Stimulated activated CD4-positive, alpha-beta T cell treated with anti-CD3 and anti-CD28 coated beads, Interleukin-4, amount 100 ng/mL, for 4 hours (primary cell): ENCODE data around the gene EBI3.
"Not testable (repeated sequence)": the region's sequence is repeated elsewhere in the genome, so short reads cannot be mapped to it uniquely, and the experiment has no call there.

Source experiments
- DNase-seq, 2 experiments: peaks; one replicate each; pipeline ENCODE4 v3.0.0-alpha.2; 2020

Gene EBI3

GRCh38 chr19:4200940-4201542 lies 28.3 kb upstream of the EBI3 start:
- DNase-seq = no peak

- no peak for DNase-seq
Measured at GRCh38 chr19:4201798-4202197, 27.5 kb upstream of the EBI3 start.

GRCh38 chr19:4206818-4207484 lies 22.4 kb upstream of the EBI3 start:
- DNase-seq = no peak

GRCh38 chr19:4208385-4209094 lies 20.8 kb upstream of the EBI3 start:
- no peak for DNase-seq

DNA sequence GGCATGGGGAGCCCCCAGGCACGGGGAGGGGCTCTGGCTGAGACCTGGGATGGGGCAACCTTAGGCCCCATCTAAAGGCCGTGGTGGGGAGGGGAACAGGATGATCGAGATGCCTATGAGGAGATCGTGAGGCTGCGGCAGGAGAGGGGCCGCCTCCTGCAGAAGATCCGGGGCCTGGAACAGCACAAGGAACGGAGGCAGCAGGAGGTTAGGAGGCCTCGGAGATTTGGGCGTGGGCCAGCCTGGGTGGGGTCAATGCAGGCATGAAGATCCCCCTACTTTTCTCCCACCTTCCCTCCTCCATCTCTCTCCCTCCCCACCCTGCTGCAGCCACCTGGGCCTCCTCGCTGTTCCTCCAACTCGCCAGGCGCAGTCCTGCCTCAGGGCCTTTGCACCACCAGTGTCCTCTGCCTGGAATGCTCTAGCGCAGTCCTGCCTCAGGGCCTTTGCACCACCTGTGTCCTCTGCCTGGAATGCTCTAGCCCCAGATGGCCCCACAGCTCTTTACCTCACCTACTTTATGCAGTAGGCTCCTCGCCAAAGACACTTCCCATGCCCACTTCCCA lies 19.1 kb upstream of the EBI3 start:
- DNase-seq = no peak

GRCh38 chr19:4213116-4213515 lies 16.2 kb upstream of the EBI3 start:
- no peak for DNase-seq

GRCh38 chr19:4215807-4216206 lies 13.5 kb upstream of the EBI3 start:
- DNase-seq = no peak

DNA sequence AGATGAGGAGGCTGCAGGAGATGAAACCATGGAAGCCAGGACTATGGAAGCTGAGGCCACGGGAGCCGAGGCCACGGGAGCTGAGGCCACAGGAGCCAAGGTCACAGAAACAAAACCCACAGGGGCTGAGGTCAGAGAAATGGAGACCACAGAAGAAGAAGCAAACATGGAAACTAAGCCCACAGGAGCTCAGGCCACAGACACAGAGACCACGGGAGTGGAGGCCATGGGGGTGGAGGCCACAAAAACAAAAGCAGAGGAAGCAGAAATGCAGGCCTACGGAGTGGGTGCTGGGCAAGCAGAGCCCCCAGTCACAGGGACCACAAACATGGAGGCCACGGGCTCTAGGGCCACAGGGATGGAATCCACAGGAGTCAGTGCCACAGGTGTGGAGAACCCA lies 12.5 kb upstream of the EBI3 start:
- no peak for DNase-seq

- no peak for DNase-seq
Measured at GRCh38 chr19:4217429-4218264, 11.7 kb upstream of the EBI3 start.

DNA sequence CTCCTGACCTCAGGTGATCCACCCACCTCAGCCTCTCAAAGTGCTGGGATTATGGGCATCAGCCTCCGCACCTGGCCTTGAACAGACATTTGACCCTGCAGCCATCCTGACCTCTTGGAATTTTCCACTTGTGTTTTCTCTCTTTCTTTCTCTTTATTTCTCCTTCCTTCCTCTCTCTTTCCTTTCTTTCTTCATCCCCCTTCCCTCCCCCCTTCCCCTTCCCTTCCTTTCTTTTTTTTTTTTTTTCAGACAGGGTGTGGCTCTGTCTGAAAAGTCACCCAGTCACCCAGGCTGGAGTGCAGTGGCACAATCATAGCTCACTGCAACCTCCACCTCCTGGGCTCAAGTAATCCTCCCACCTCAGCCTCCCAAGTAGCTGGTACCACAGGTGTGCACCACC lies 10.8 kb upstream of the EBI3 start:
- not testable (repeated sequence) for DNase-seq

GRCh38 chr19:4220188-4220587 lies 9.1 kb upstream of the EBI3 start:
- no peak for DNase-seq

GRCh38 chr19:4224470-4224869 lies 4.9 kb upstream of the EBI3 start:
- DNase-seq = no peak

DNA sequence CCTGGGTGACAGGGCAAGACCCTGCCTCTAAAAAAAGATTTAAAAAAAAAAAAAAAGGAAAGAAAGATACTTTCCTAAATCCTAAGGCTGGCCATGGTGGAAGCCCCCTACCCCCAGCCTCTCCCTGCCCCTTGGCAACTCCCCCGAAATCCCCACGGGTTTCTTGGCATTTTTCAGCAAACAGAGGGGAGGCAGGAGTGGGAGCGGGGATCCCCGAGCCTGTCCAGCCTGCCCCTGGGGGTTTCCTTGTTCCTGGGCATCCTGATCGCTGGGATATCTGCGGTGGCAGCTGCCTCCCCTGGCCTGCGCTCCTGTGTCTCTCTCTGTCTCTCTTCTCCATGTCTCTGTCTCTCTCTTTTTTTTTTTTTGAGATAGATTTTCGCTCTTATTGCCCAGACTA lies 3.4 kb upstream of the EBI3 start:
- no peak for DNase-seq

GRCh38 chr19:4227771-4228170 lies 1.6 kb upstream of the EBI3 start:
- no peak for DNase-seq

- no peak for DNase-seq
Measured at GRCh38 chr19:4228765-4229178, 551 bp upstream of the EBI3 start.

- not testable (repeated sequence) for DNase-seq
Measured at GRCh38 chr19:4230237-4230636, 914 bp downstream of the EBI3 start.

DNA sequence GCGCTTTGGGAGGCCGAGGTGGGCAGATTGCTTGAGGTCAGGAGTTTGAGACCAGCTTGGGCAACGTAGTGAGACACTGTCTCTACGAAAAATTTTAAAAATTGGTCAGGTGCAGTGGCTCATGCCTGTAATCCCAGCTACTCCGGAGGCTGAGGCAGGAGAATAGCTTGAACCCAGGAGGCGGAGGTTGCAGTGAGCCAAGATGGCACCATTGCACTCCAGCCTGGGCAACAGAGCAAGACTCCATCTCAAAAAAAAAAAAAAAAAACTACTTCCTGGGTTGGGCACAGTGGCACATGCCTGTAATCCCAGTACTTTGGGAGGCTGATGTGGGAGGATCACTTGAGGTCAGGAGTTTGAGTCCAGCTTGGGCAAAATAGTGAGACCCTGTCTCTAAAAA lies 2.2 kb downstream of the EBI3 start:
- not testable (repeated sequence) for DNase-seq

GRCh38 chr19:4232139-4232538 lies 2.8 kb downstream of the EBI3 start:
- not testable (repeated sequence) for DNase-seq

GRCh38 chr19:4232614-4233281 lies 3.4 kb downstream of the EBI3 start:
- no peak for DNase-seq

DNA sequence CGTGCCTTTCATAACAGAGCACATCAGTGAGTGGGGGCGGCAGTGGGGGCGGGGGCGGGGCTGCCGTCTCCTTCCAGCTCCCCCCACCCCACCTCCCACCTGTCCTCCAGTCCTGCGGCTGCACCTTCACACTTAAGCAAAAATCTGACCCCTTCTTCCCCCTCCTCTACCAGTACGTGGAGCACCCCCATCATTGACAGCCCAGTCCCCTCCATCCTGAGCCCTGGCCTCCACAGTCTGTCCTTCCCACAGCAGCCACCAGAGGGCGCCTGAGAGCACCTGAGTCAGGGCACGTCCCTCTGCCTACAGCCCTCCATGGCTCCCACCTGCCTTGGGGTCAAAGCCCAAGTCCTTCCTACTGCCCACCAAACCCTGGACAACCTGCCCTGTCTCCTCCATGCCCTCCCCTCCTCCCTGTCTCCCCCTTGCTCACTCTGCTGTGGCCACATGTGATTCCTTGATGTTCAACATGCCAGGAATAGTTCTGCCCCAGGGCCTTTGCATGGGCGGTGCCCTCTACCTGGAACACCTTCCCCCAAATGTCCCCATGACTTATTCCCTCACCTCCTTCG lies 4.0 kb downstream of the EBI3 start:
- peak; percentile 52 to 67 for DNase-seq

- no peak for DNase-seq
Measured at GRCh38 chr19:4234142-4234861, 5.0 kb downstream of the EBI3 start.

GRCh38 chr19:4234862-4235201 lies 5.5 kb downstream of the EBI3 start:
- no peak for DNase-seq
